Measurements from ENCODE around the gene AASDH. TPM values are rescaled to one million over a fixed set of nuclear protein-coding genes. Genes with fewer than 3 reads are reported as not detected.

AASDH gene
- total and polyA plus RNA-seq, 4 donors, result 2.7 to 13.3 (median 9.1) TPM

GRCh38 chr4:56416349-56416748 lies 29.1 kb upstream of the AASDH start:
- TF ChIP-seq MAX (IDR thresholded peaks at IDR 0.05) (no peak), FOXA2 (IDR thresholded peaks at IDR 0.05) (no peak), HNF4A (conservative IDR thresholded peaks at IDR 0.05) (no peak), RXRA (IDR thresholded peaks at IDR 0.05) (no peak), NR2F2 (IDR thresholded peaks at IDR 0.05) (no peak), YY1 (IDR thresholded peaks at IDR 0.05) (no peak), TAF1 (conservative IDR thresholded peaks at IDR 0.05) (no peak), HNF4G (IDR thresholded peaks at IDR 0.05) (no peak), ZBTB33 (IDR thresholded peaks at IDR 0.05) (no peak), FOXA1 (IDR thresholded peaks at IDR 0.05) (no peak), ATF3 (IDR thresholded peaks at IDR 0.05) (no peak), RAD21 (IDR thresholded peaks at IDR 0.05) (no peak), GABPA (IDR thresholded peaks at IDR 0.05 in 1 of 2, conservative IDR thresholded peaks at IDR 0.05 in 1 of 2) (no peak), JUND (IDR thresholded peaks at IDR 0.05) (no peak)
- TF ChIP-seq, protein P1, sequence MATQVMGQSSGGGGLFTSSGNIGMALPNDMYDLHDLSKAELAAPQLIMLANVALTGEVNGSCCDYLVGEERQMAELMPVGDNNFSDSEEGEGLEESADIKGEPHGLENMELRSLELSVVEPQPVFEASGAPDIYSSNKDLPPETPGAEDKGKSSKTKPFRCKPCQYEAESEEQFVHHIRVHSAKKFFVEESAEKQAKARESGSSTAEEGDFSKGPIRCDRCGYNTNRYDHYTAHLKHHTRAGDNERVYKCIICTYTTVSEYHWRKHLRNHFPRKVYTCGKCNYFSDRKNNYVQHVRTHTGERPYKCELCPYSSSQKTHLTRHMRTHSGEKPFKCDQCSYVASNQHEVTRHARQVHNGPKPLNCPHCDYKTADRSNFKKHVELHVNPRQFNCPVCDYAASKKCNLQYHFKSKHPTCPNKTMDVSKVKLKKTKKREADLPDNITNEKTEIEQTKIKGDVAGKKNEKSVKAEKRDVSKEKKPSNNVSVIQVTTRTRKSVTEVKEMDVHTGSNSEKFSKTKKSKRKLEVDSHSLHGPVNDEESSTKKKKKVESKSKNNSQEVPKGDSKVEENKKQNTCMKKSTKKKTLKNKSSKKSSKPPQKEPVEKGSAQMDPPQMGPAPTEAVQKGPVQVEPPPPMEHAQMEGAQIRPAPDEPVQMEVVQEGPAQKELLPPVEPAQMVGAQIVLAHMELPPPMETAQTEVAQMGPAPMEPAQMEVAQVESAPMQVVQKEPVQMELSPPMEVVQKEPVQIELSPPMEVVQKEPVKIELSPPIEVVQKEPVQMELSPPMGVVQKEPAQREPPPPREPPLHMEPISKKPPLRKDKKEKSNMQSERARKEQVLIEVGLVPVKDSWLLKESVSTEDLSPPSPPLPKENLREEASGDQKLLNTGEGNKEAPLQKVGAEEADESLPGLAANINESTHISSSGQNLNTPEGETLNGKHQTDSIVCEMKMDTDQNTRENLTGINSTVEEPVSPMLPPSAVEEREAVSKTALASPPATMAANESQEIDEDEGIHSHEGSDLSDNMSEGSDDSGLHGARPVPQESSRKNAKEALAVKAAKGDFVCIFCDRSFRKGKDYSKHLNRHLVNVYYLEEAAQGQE (IDR thresholded peaks at IDR 0.05), result no peak
- TF ChIP-seq, protein P2, sequence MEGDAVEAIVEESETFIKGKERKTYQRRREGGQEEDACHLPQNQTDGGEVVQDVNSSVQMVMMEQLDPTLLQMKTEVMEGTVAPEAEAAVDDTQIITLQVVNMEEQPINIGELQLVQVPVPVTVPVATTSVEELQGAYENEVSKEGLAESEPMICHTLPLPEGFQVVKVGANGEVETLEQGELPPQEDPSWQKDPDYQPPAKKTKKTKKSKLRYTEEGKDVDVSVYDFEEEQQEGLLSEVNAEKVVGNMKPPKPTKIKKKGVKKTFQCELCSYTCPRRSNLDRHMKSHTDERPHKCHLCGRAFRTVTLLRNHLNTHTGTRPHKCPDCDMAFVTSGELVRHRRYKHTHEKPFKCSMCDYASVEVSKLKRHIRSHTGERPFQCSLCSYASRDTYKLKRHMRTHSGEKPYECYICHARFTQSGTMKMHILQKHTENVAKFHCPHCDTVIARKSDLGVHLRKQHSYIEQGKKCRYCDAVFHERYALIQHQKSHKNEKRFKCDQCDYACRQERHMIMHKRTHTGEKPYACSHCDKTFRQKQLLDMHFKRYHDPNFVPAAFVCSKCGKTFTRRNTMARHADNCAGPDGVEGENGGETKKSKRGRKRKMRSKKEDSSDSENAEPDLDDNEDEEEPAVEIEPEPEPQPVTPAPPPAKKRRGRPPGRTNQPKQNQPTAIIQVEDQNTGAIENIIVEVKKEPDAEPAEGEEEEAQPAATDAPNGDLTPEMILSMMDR (IDR thresholded peaks at IDR 0.05; ENCODE audit: low read depth, low read length, missing input control), result no peak
- Histone ChIP-seq H3K9ac (ENCODE audit: low read depth in 1 of 2, low read length in 2 of 2) (no peak overlapping the region), H3K4me1 (ENCODE audit: control insufficient read depth in 4 of 4, insufficient read depth in 4 of 4, low read length in 3 of 4) (no peaks in the 10 kb centered on the region), H3K4me3 (ENCODE audit: low read depth in 1 of 3, low read length in 3 of 3) (no peak overlapping the region), H3K9me3 (ENCODE audit: control insufficient read depth in 4 of 4, low read length in 3 of 4) (no peaks in the 10 kb centered on the region), H3K27ac (ENCODE audit: low read depth in 1 of 2, low read length in 2 of 2) (no peak overlapping the region), H3K27me3 (ENCODE audit: control insufficient read depth in 4 of 4, insufficient read depth in 4 of 4, low read length in 3 of 4) (no peaks in the 10 kb centered on the region), H3K36me3 (ENCODE audit: control insufficient read depth in 4 of 4, insufficient read depth in 3 of 4, low read depth in 1 of 4, low read length in 3 of 4) (no peaks in the 10 kb centered on the region)
- 76% methylated on average over 3 of the region's 3 CpGs for WGBS
- DNase-seq (ENCODE audit: low spot score), result no peak

DNA sequence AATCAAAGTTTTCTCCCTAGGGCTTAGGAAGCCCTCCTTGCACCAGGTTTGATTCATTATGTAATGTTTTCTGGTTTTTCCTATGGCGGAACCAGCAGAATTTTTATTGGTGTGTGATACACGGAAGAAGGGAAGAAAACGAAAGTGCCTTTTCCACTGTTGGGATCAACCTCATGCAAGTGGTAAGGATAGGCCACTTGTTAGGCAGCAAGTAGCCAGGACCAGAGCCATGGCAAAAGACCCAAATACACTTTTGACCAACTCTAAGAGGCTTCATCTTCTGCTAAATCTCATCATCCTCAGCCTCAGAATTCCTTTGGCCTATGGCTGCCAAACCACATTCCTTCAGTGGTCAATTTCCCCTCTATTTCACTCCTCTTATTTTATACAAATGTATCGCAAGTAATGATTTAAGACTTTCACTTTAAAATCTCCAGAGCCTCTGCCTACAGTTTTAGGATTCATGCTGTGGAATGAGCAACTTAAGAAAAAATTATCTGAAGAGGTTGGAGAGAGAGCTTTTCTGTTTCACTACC lies 26.9 kb upstream of the AASDH start:
- TF ChIP-seq MAX (IDR thresholded peaks at IDR 0.05), result no peak
- no peak for TF ChIP-seq JUND (IDR thresholded peaks at IDR 0.05)
- TF ChIP-seq, protein P2 (IDR thresholded peaks at IDR 0.05; ENCODE audit: low read depth, low read length, missing input control), result no peak
- TF ChIP-seq TAF1 (conservative IDR thresholded peaks at IDR 0.05), result no peak
- TF ChIP-seq SP1 (IDR thresholded peaks at IDR 0.05), result no peak
- TF ChIP-seq HNF4A (conservative IDR thresholded peaks at IDR 0.05), result no peak
- no peak for TF ChIP-seq ZBTB33 (IDR thresholded peaks at IDR 0.05)
- TF ChIP-seq GABPA (IDR thresholded peaks at IDR 0.05 in 1 of 2, conservative IDR thresholded peaks at IDR 0.05 in 1 of 2), result no peak
- TF ChIP-seq NR2F2 (IDR thresholded peaks at IDR 0.05), result no peak
- no peak for TF ChIP-seq RAD21 (IDR thresholded peaks at IDR 0.05)
- no peak for TF ChIP-seq FOXA1 (IDR thresholded peaks at IDR 0.05)
- Histone ChIP-seq H3K9ac (ENCODE audit: low read depth in 1 of 2, low read length in 2 of 2) (no peak overlapping the region), H3K4me1 (ENCODE audit: control insufficient read depth in 4 of 4, insufficient read depth in 4 of 4, low read length in 3 of 4) (no peaks in the 10 kb centered on the region), H3K36me3 (ENCODE audit: control insufficient read depth in 4 of 4, insufficient read depth in 3 of 4, low read depth in 1 of 4, low read length in 3 of 4) (no peaks in the 10 kb centered on the region), H3K4me3 (ENCODE audit: low read depth in 1 of 3, low read length in 3 of 3) (no peak overlapping the region), H3K9me3 (ENCODE audit: control insufficient read depth in 4 of 4, low read length in 3 of 4) (no peaks in the 10 kb centered on the region), H3K27ac (ENCODE audit: low read depth in 1 of 2, low read length in 2 of 2) (no peak overlapping the region), H3K27me3 (ENCODE audit: control insufficient read depth in 4 of 4, insufficient read depth in 4 of 4, low read length in 3 of 4) (no peaks in the 10 kb centered on the region)
- no peak for DNase-seq (ENCODE audit: low spot score)
- WGBS, result 92% methylated on average over 4 of the region's 4 CpGs
